Smooth muscle cell (in vitro differentiated cells): ENCODE results near the gene LDAH. TPM values are rescaled to one million over a fixed set of nuclear protein-coding genes. Genes with fewer than 3 reads are reported as not detected.

Source experiments
- DNase-seq: peaks from one replicate; lab custom pipeline; 2025; ENCODE audit not compliant: unreplicated experiment; lab: John Stamatoyannopoulos, UW
- H2AFZ ChIP-seq: fragments of 200-600 bp; sonication (generic); 2 replicates; pipeline ENCODE4 v1.6.0; 2016; ENCODE audit warnings: antibody characterized with exemption, low read depth, mild to moderate bottlenecking
- H3F3A ChIP-seq: fragments of 200-600 bp; sonication (generic); 2 replicates; pipeline ENCODE4 v1.6.0; 2017; ENCODE audit warnings: antibody characterized with exemption, low read depth
- H3K27ac ChIP-seq: fragments of 200-600 bp; sonication (generic); 2 replicates; pipeline ENCODE4 v1.5.1; 2016; ENCODE audit warnings: low read depth, mild to moderate bottlenecking
- H3K27me3 ChIP-seq: fragments of 200-600 bp; sonication (generic); 2 replicates; pipeline ENCODE4 v1.6.1; 2016; ENCODE audit warnings: low read depth, mild to moderate bottlenecking
- H3K36me3 ChIP-seq: fragments of 200-600 bp; sonication (generic); 2 replicates; pipeline ENCODE4 v1.5.1; 2016; ENCODE audit warnings: low read depth
- H3K4me1 ChIP-seq: fragments of 200-600 bp; sonication (generic); 2 replicates; pipeline ENCODE4 v1.5.1; 2016; ENCODE audit warnings: low read depth
- H3K4me2 ChIP-seq: fragments of 200-600 bp; sonication (generic); 2 replicates; pipeline ENCODE4 v1.6.0; 2016; ENCODE audit warnings: mild to moderate bottlenecking
- H3K4me3 ChIP-seq: fragments of 200-600 bp; sonication (generic); 2 replicates; pipeline ENCODE4 v1.5.1; 2016; ENCODE audit warnings: mild to moderate bottlenecking
- H3K79me2 ChIP-seq: fragments of 200-600 bp; sonication (generic); 2 replicates; pipeline ENCODE4 v1.6.0; 2016; ENCODE audit warnings: low read depth, mild to moderate bottlenecking
- H3K9ac ChIP-seq: fragments of 200-600 bp; sonication (generic); 2 replicates; pipeline ENCODE4 v1.6.0; 2016; ENCODE audit warnings: low read depth
- H3K9me3 ChIP-seq: fragments of 200-600 bp; sonication (generic); replicated peaks from 2 replicates; pipeline ENCODE4 v1.5.1; 2016; ENCODE audit warnings: low read depth
- H4K20me1 ChIP-seq: fragments of 200-600 bp; sonication (generic); 2 replicates; pipeline ENCODE4 v1.6.0; 2016; ENCODE audit warnings: low read depth
- WGBS: methylation state at CpG from one replicate; pipeline ENCODE4 v1.1.7; 2016; ENCODE audit warnings: low lambda C conversion rate; 5-methylcytosine and 5-hydroxymethylcytosine counted together
- polyA plus RNA-seq: library from polyadenylated mRNA; unstranded; fragments of >200 nt; fragmentation: Nextera tagmentation; extraction: Ambion mirVana; gene quantifications from 2 replicates; pipeline ENCODE4 v1.2.1, GENCODE V29; 2016
- total RNA-seq: library from RNA; depleted of rRNA; stranded (reverse); fragments of >200 nt; gene quantifications from 2 replicates; pipeline ENCODE4 v1.2.3, GENCODE V29; 2014
- TF ChIP-seq, protein P1 (sequence below): fragments of 200-600 bp; sonication (generic); IDR thresholded peaks from 2 replicates; pipeline ENCODE4 v1.5.1; 2017; ENCODE audit warnings: borderline replicate concordance, mild to moderate bottlenecking, antibody characterized with exemption; ENCODE audit not compliant: insufficient read depth, poor library complexity, severe bottlenecking

The LDAH gene
- total and polyA plus RNA-seq, 2 experiments from 2014 or later, result 14.9 to 15.7 TPM

DNA sequence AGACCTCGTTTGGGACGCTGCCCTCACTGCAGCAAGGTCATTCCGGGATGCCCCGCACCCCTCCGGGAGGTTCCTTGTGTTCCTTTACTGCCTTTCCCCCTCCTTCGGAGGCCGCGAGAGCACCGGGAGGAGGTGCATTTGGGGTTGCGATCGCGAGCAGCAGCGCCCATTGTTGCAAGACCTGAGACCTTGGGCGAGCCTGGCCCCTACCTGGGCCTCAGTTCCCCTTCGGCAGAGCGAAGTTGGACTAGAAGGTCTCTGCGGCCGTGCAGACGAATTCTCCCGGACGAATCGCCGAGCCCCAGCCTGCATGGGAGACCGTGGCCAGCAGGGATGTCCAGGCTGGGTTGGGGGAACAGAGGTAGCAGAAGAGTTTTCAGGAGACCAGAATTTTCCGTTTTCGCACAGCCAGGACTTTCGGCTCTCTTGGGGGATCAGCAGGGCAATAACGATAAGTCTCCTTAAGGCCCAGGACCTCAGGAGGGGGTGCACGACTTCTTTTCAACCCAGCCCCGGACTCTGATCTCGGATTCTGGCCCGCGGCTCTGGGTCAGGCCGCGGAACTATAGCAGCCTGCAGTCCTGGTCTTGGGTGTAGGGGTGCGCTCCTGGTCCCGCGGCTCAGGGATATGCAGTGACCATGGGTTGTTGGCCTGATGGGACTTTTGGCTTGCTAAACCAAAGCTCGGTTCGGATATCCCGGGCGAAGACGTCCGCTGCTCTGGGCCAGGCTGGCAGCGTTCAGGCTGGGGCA, 153.2 kb downstream of the LDAH start:
- Histone ChIP-seq H3K4me2 (no peak overlapping the region), H3K9ac (no peak overlapping the region), H3K36me3 (no peaks in the 10 kb centered on the region), H3F3A (no peaks in the 10 kb centered on the region), H3K4me3 (no peak overlapping the region), H3K27me3 (peaks cover 92% of the 10 kb centered on the region), H3K79me2 (no peaks in the 10 kb centered on the region), H4K20me1 (no peaks in the 10 kb centered on the region), H3K9me3 (no peaks in the 10 kb centered on the region), H3K27ac (no peak overlapping the region), H3K4me1 (peaks cover 22% of the 10 kb centered on the region), H2AFZ (no peak overlapping the region)
- WGBS, result 15% methylated on average over 45 of the region's 45 CpGs
- TF ChIP-seq, protein P1, sequence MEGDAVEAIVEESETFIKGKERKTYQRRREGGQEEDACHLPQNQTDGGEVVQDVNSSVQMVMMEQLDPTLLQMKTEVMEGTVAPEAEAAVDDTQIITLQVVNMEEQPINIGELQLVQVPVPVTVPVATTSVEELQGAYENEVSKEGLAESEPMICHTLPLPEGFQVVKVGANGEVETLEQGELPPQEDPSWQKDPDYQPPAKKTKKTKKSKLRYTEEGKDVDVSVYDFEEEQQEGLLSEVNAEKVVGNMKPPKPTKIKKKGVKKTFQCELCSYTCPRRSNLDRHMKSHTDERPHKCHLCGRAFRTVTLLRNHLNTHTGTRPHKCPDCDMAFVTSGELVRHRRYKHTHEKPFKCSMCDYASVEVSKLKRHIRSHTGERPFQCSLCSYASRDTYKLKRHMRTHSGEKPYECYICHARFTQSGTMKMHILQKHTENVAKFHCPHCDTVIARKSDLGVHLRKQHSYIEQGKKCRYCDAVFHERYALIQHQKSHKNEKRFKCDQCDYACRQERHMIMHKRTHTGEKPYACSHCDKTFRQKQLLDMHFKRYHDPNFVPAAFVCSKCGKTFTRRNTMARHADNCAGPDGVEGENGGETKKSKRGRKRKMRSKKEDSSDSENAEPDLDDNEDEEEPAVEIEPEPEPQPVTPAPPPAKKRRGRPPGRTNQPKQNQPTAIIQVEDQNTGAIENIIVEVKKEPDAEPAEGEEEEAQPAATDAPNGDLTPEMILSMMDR, result no peak
- DNase-seq, result no peak

DNA sequence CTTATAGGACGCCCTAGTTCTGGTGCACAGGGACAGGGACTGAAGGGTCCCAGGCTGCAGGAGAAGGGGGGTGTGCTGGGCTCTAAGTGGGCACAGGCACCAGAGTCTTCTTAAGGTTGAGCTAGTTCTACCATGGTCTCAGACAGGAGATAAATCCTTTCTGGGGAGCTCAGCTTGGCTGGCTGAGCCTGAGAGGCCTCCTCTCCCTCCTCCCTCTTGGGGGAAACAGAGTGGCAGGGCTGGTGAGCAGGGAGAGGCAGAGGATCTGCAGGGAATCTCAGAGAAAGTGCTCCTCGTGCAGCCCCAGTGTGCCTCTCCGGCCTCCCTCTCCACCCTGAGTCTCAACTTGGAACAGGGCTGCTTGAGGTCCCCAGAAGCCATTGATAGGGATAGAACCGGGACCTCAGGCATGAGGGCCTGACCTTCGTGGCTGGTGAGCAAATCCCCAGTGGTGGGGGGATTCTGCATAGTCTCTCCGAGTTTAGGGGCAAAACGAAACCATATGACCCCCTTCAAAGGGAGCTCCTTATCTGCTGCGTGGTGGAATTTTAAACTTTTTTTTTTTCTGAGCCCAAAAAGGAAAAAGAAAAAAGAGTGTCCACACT, 153.9 kb downstream of the LDAH start:
- TF ChIP-seq, protein P1, result no peak

DNA sequence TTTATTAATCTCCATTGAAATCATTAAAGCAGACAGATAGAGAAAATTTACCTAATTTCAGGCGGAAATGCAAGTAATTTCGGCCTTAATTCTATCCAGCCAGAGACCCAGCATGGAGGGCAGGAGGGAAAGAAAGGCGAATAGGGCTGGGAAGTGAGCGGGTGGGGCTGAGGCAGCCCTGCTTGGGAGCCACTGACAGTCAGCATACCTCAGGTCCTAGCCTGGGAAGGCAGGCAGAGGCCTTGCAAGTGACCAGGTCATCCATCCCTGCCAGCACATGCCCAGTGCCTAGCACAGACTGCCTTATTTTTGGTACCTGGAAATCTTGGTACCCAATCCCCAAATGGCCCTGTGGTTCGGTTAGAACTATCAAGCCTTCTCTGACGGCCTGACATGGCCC, 154.4 kb downstream of the LDAH start:
- Histone ChIP-seq H3K4me2 (no peak overlapping the region), H3K9ac (no peak overlapping the region), H3K36me3 (no peaks in the 10 kb centered on the region), H3K27ac (no peak overlapping the region), H4K20me1 (no peaks in the 10 kb centered on the region), H3K27me3 (peaks cover 97% of the 10 kb centered on the region), H3F3A (no peaks in the 10 kb centered on the region), H2AFZ (no peak overlapping the region), H3K9me3 (no peaks in the 10 kb centered on the region), H3K4me3 (no peak overlapping the region), H3K79me2 (no peaks in the 10 kb centered on the region), H3K4me1 (peaks cover 22% of the 10 kb centered on the region)
- 79% methylated on average over 6 of the region's 6 CpGs for WGBS
- no peak for DNase-seq
- TF ChIP-seq, protein P1, result no peak

More for the DNA sequence above, 153.9 kb downstream of the LDAH start:
- H3K4me3 ChIP-seq, result no peak overlapping the region
- H2AFZ ChIP-seq, result no peak overlapping the region
- H3K9me3 ChIP-seq, result no peaks in the 10 kb centered on the region
- peaks cover 22% of the 10 kb centered on the region for H3K4me1 ChIP-seq
- no peak overlapping the region for H3K4me2 ChIP-seq
- no peak for DNase-seq
- no peak overlapping the region for H3K27ac ChIP-seq
- no peaks in the 10 kb centered on the region for H3K79me2 ChIP-seq
- H4K20me1 ChIP-seq, result no peaks in the 10 kb centered on the region
- peaks cover 97% of the 10 kb centered on the region for H3K27me3 ChIP-seq
- H3F3A ChIP-seq, result no peaks in the 10 kb centered on the region
- no peak overlapping the region for H3K9ac ChIP-seq
- no peaks in the 10 kb centered on the region for H3K36me3 ChIP-seq
- WGBS, result 34% methylated on average over 8 of the region's 8 CpGs
